K562 (cell line): Measurements from ENCODE around the gene USP32. TPM values are rescaled to one million over a fixed set of nuclear protein-coding genes. Genes with fewer than 3 reads are reported as not detected.
A peak's percentile ranks its signal among the peaks of the same experiment; 100 is the strongest.

Experiments used
- ARID1B ChIP-seq: fragments of 450-650 bp; IDR thresholded peaks from 2 replicates; pipeline ENCODE4 v1.6.1; 2016; ENCODE audit warnings: antibody characterized with exemption, mild to moderate bottlenecking, inconsistent platforms
- CREM ChIP-seq: IDR thresholded peaks from 2 replicates; pipeline ENCODE4 v1.6.1; 2014; ENCODE audit warnings: antibody characterized with exemption, low read depth
- CSDE1 ChIP-seq, 2 experiments: fragments of 450-650 bp; IDR thresholded peaks; 2 replicates each; pipeline ENCODE4 v1.6.1; 2016; ENCODE audit warnings: mild to moderate bottlenecking in 1 of 2
- E2F8 ChIP-seq: fragments of 450-650 bp; IDR thresholded peaks from 2 replicates; pipeline ENCODE4 v1.7.1; 2018; ENCODE audit warnings: mild to moderate bottlenecking, low read depth; ENCODE audit not compliant: partially characterized antibody
- EGR1 ChIP-seq: fragments of 450-650 bp; conservative IDR thresholded peaks from 2 replicates; pipeline ENCODE4 v1.6.1; 2017; ENCODE audit warnings: mild to moderate bottlenecking
- ELF4 ChIP-seq: fragments of 450-650 bp; formaldehyde crosslinking; IDR thresholded peaks from 2 replicates; pipeline ENCODE4 v1.4.0; 2022; ENCODE audit warnings: missing genetic modification characterization
- EWSR1 ChIP-seq: fragments of 450-650 bp; IDR thresholded peaks from 2 replicates; pipeline ENCODE4 v1.6.1; 2018; ENCODE audit warnings: borderline replicate concordance, mild to moderate bottlenecking, low read depth, moderate library complexity; ENCODE audit not compliant: partially characterized antibody
- FIP1L1 ChIP-seq: fragments of 200-400 bp; formaldehyde crosslinking; IDR thresholded peaks from 2 replicates; pipeline ENCODE4 v1.6.1; 2018; ENCODE audit warnings: mild to moderate bottlenecking, low read depth, low read length; ENCODE audit not compliant: poor library complexity, severe bottlenecking
- HDAC1 ChIP-seq, 2 experiments: fragments of 450-650 bp; IDR thresholded peaks; 2 replicates each; pipeline ENCODE4 v1.6.1; 2016 to 2017; ENCODE audit warnings: inconsistent platforms in 1 of 2, mild to moderate bottlenecking in 1 of 2, moderate library complexity in 1 of 2
- ID3 ChIP-seq, 2 experiments: fragments of 250-450 bp in 1 of 2; fragments of 450-650 bp in 1 of 2; sonication (Bioruptor Pico) in 1 of 2; IDR thresholded peaks; 2 replicates each; pipeline versions ENCODE4 v1.6.1 to v1.8.0; 2016 to 2021; ENCODE audit warnings: mild to moderate bottlenecking in 2 of 2, moderate library complexity in 2 of 2, missing compliant biosample characterization in 1 of 2, missing genetic modification characterization in 1 of 2
- MITF ChIP-seq: IDR thresholded peaks from 2 replicates; pipeline ENCODE4 v1.6.1; 2014; ENCODE audit warnings: antibody characterized with exemption
- PATZ1 ChIP-seq: fragments of 250-450 bp; sonication (Bioruptor Pico); IDR thresholded peaks from 2 replicates; pipeline ENCODE4 v1.5.0; 2020; ENCODE audit warnings: mild to moderate bottlenecking, borderline replicate concordance
- POLR2A ChIP-seq: fragments of 450-650 bp; conservative IDR thresholded peaks from 2 replicates; pipeline ENCODE4 v1.6.1; 2016
- PTBP1 ChIP-seq: fragments of 200-400 bp; formaldehyde crosslinking; IDR thresholded peaks from 2 replicates; pipeline ENCODE4 v1.6.1; 2017; ENCODE audit warnings: low read depth, low read length
- TOE1 ChIP-seq, 2 experiments: fragments of 450-650 bp in 1 of 2; sonication (generic) in 1 of 2; formaldehyde crosslinking in 1 of 2; IDR thresholded peaks; 2 replicates each; pipeline versions ENCODE4 v1.7.1 to v1.8.0; 2016 to 2022; ENCODE audit warnings: borderline replicate concordance in 2 of 2, mild to moderate bottlenecking in 2 of 2, antibody characterized with exemption in 1 of 2, inconsistent platforms in 1 of 2, low read depth in 1 of 2, missing genetic modification reagents in 1 of 2, moderate library complexity in 1 of 2
- TSC22D4 ChIP-seq: fragments of 450-650 bp; IDR thresholded peaks from 2 replicates; pipeline ENCODE4 v1.6.1; 2016; ENCODE audit warnings: missing genetic modification characterization, missing biosample characterization, control low read depth
- ZC3H11A ChIP-seq: IDR thresholded peaks from 2 replicates; pipeline ENCODE4 v1.6.1; 2012; ENCODE audit warnings: low read depth, low read length, improper control_type of control experiment
- ZKSCAN1 ChIP-seq: fragments of 150-350 bp; IDR thresholded peaks from 2 replicates; pipeline ENCODE4 v1.6.1; 2016; ENCODE audit warnings: low read depth, low read length
- ZNF282 ChIP-seq: sonication (generic); formaldehyde crosslinking; IDR thresholded peaks from 2 replicates; pipeline ENCODE4 v1.8.1; 2023; ENCODE audit warnings: missing genetic modification reagents
- polyA plus RNA-seq, 8 experiments: library from polyadenylated mRNA; depleted of rRNA in 4 of 8; stranded (reverse) in 5 of 8; unstranded in 3 of 8; fragments of >200 nt; fragmentation: Nextera tagmentation in 2 of 8; fragmentation: Illumina TruSeq in 1 of 8; extraction: Ambion mirVana in 2 of 8; extraction: Trizol in 1 of 8; gene quantifications; 2 replicates each; pipeline versions ENCODE4 v1.2.1 to v1.2.3, GENCODE V29; 2011 to 2014; ENCODE audit warnings: inconsistent platforms in 1 of 8, missing spikeins in 1 of 8
- total RNA-seq, 7 experiments: library from RNA; depleted of rRNA in 6 of 7; stranded (reverse); fragments of >200 nt in 6 of 7; fragmentation: Illumina TruSeq in 2 of 7; extraction: Trizol in 2 of 7; gene quantifications; 2 replicates each; pipeline versions ENCODE4 v1.2.1 to v1.2.3, GENCODE V29; 2011 to 2021; ENCODE audit warnings: low replicate concordance in 1 of 7

Gene USP32
- total and polyA plus RNA-seq, 9 of the 15 experiments (the other 6 are each of a cell fraction or from before 2014, with no cell fraction given), result 18.0 to 69.3 (median 47.1) TPM

- TF ChIP-seq E2F8 (peak; percentile 99), HDAC1 (IDR thresholded peaks at IDR 0.05) (peak; percentile 57 to 89; a peak in 2 of 4 replicates), ZNF282 (CRISPR knock-in tag) (no peak), ID3 (CRISPR knock-in tag; IDR thresholded peaks at IDR 0.05) (no peak), ID3 (tag; IDR thresholded peaks at IDR 0.05) (peak; percentile 78; the same call in 1 of the 2 replicates), ZKSCAN1 (0 out of 2 replicates have a peak, but pooled peaks have one; percentile 41), TOE1 (IDR thresholded peaks at IDR 0.05; ENCODE audit: borderline replicate concordance) (peak; percentile 100), TOE1 (CRISPR knock-in tag; IDR thresholded peaks at IDR 0.05; ENCODE audit: borderline replicate concordance, low read depth) (0 out of 2 replicates have a peak, but pooled peaks have one; percentile 24), MITF (peak; percentile 93), EGR1 (peak; percentile 98), ZC3H11A (0 out of 2 replicates have a peak, but pooled peaks have one; percentile 22), FIP1L1 (no peak), CREM (peak; percentile 90), POLR2A (peak; percentile 94), EWSR1 (peak; percentile 14), PTBP1 (no peak), PATZ1 (CRISPR knock-in tag) (no peak), ELF4 (CRISPR knock-in tag) (peak; percentile 96), ARID1B (peak; percentile 62; the same call in 1 of the 2 replicates), TSC22D4 (tag) (no peak), CSDE1 (IDR thresholded peaks at IDR 0.05) (no peak)
Measured at GRCh38 chr17:60392042-60392844, at the start of gene USP32 (continued).
